ES-I3 (cell line): ENCODE results near the gene ART4.

Experiments
- H3K36me3 ChIP-seq: 2 replicates; pipeline ENCODE4 v1.6.1; 2013; ENCODE audit warnings: mild to moderate bottlenecking, low read length, control low read depth, moderate library complexity; ENCODE audit not compliant: insufficient read depth
- H3K4me1 ChIP-seq: 2 replicates; pipeline ENCODE4 v1.6.1; 2013; ENCODE audit warnings: mild to moderate bottlenecking, control low read depth, low read length; ENCODE audit not compliant: insufficient read depth
- H3K9ac ChIP-seq: 2 replicates; pipeline ENCODE4 v1.6.1; 2013; ENCODE audit warnings: low read depth, mild to moderate bottlenecking, low read length, moderate library complexity
- H3K9me3 ChIP-seq: 2 replicates; pipeline ENCODE4 v1.6.1; 2013; ENCODE audit warnings: mild to moderate bottlenecking, low read length, moderate library complexity; ENCODE audit not compliant: control insufficient read depth, insufficient read depth

The ART4 gene

DNA sequence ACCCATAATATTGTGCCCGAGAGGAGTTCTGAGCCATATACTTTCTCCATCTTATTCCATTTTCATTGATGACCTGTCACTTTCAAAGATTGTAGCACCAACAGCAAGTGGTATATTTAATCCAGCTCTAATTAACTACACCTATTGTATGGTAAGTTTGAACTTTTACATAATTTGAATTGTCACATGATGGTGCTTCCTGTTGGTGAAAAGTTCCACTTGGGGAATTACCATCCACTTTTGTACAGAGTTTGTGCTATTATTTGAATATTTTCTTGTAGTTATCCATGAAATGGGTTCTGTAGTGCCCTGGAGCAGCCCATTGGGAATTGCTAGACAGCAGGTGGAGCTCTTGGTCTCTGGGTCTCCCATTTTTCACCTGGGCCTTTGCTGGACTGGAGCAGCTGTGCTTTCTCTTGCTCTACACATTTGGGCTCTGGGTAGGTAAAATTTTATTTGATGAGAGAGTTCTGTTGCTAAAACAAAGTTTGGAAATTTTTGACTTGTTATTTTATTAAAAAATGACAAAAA lies 32.3 kb downstream of the ART4 start:
- no peaks in the 10 kb centered on the region for H3K9me3 ChIP-seq
- no peak overlapping the region for H3K9ac ChIP-seq

DNA sequence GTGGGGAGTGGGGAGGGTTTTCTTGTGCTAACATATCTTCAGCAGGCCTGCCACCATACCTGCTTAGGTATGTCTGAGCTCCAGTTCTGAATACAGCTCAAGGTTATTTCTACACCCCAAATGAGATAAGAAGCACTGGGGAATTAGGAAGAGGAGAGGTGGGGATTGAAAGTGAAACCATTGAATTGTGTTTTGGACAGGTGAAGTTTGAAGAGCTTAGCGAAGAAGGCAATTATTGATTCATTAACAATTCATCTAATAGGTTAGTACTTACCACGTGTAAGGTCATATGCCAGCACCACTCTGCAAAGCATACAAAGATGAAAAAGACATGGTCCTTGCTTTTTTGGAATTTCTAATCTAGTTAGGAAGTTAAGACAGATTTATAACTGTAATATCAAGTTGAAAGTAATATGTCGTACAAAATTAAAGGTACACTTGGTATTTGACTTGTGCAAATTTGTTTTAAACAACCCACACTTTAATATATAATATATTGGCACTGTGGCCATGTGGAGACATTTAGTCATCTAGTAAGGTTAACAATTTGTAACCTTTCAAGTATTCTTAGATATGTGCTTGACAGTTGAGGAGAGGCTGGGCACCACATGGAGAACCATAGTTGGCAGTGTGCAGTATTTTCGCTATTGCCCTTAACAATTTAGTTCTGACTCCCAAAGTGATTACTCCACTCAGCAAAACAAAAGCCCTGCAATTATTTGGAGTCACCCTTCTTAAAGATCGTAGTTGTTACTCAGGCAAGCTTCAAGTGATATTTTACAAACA lies 33.0 kb downstream of the ART4 start:
- H3K9ac ChIP-seq = no peak overlapping the region
- no peaks in the 10 kb centered on the region for H3K36me3 ChIP-seq
- H3K4me1 ChIP-seq = no peaks in the 10 kb centered on the region
- H3K9me3 ChIP-seq = no peaks in the 10 kb centered on the region

More for the DNA sequence above, 32.3 kb downstream of the ART4 start:
- no peaks in the 10 kb centered on the region for H3K4me1 ChIP-seq
- no peaks in the 10 kb centered on the region for H3K36me3 ChIP-seq

DNA sequence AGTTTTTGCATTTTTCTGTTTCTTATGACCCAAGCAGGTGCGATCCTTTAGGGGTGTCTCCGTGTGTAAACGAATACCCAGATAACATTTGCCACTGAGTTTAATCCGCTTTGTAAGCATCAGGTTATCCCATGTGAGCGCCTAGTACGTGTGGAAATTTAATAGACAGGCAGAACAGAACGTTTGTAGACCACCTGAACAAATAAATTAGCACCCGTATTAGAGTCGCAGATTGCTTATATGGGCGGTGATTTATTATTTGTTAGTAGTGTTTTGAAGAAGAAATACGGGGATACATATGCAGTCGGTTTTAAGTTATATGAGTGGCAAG lies 39.5 kb downstream of the ART4 start:
- Histone ChIP-seq H3K4me1 (no peaks in the 10 kb centered on the region), H3K9ac (peak overlapping the region; percentile 69), H3K36me3 (no peaks in the 10 kb centered on the region), H3K9me3 (no peaks in the 10 kb centered on the region)

DNA sequence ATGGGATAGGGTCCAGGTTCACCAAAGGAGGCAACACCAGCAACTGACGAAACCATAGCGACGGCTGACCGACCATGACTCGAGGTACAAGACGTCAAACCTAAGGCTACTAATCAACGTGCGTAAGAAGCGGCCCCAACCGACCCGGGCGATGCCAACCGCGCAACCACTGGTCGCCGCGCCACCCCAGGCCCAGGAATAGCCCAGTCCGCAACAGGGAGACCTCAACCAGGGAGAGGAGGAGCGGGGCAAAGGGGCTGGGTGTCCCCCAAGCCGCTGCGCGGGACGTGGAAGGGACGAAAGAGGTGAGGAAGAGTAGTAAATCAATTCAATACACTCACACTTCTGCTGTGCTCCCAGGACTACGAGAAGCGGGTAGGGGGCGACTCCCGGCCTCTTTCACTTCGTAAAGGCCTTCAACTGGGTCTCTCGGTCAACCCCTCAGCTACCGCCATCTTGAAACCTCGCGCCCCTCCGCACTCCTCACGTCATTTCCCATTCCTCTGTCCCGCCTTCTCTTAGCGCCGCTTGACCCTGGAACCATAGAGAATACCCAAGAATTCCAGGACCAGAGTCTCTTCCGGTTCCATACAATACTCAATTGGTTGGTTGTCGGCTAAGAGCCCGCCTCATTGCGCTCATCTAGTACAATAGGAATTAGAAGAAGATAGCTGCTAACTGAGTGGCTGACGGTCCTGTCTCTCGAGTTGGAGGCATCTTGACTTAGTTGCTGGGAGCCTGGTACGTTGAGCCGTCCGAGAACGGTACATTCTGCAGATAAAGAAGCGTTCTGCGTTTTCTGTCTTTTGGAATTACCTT lies 40.1 kb downstream of the ART4 start, which contains the start of the genes C12orf60 and WBP11:
TSS of gene C12orf60 (plus strand) at position 660 of the 819 bp plus-strand sequence. CDS start 19,266 bp downstream, outside the sequence.
TSS of gene WBP11 (minus strand) at position 468 of the 819 bp plus-strand sequence. CDS start 2,095 bp downstream, outside the sequence.
- Histone ChIP-seq H3K36me3 (peaks cover 3% of the 10 kb centered on the region), H3K4me1 (no peaks in the 10 kb centered on the region), H3K9me3 (no peaks in the 10 kb centered on the region), H3K9ac (peak within 1 kb of the TSS; percentile 69)

DNA sequence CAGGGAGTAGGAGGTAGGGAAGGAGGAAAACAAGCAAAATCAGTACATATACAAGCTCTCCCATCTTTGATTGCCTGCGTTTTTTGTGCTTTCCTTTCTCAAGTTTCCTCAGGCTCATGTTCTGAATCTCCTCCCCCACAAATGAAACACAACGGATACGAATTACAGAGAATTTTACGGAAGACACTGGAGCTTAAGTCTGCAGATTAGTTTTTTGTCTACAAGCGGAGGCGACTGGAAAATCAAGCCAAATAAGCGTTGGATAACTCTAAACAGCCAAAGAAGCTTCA lies 40.7 kb downstream of the ART4 start:
- peaks cover 5% of the 10 kb centered on the region for H3K36me3 ChIP-seq
- no peaks in the 10 kb centered on the region for H3K9me3 ChIP-seq
- H3K9ac ChIP-seq = peak overlapping the region; percentile 69
- H3K4me1 ChIP-seq = no peaks in the 10 kb centered on the region

DNA sequence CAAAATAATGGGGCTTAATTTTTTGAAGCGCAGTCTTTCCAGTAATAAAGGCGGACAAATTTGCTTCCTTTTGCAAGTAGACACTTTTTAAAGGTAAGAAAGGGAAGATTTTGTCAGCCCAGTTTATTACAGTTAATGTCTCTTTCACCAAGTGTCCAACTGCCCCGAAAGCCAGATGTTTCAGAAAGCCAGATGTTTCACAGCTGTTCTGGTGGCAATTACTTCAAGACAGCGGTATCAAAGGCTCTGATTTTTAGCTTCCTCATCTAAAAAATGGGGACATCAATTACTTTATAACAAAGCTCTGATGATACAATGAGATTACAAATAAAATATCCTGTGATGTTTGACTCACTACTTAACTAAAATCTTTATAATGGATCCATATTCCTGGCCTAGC lies 41.1 kb downstream of the ART4 start:
- no peaks in the 10 kb centered on the region for H3K9me3 ChIP-seq
- peak overlapping the region; percentile 69 for H3K9ac ChIP-seq
- H3K36me3 ChIP-seq = peaks cover 5% of the 10 kb centered on the region
- no peaks in the 10 kb centered on the region for H3K4me1 ChIP-seq

DNA sequence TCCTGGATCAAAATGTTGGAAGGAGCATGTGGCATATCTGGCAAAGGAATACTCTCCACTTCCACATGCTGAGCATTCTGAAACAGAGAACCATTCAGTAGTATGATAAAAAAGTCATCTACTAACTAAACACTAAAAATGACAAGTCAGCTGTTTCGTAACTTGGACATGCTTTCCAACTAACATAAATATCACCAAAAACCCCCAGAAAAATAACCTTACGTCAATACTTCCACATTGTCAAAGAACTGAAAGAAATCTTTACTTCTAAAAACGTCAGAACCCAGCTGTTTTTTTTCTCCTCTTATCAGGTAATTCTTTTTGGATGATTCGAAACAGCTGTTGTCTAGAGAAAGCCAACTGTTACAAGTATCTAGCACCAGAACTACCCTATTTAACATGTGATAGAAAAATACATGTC lies 48.3 kb downstream of the ART4 start:
- Histone ChIP-seq H3K9ac (no peak overlapping the region), H3K9me3 (no peaks in the 10 kb centered on the region), H3K4me1 (no peaks in the 10 kb centered on the region), H3K36me3 (peaks cover 30% of the 10 kb centered on the region)

DNA sequence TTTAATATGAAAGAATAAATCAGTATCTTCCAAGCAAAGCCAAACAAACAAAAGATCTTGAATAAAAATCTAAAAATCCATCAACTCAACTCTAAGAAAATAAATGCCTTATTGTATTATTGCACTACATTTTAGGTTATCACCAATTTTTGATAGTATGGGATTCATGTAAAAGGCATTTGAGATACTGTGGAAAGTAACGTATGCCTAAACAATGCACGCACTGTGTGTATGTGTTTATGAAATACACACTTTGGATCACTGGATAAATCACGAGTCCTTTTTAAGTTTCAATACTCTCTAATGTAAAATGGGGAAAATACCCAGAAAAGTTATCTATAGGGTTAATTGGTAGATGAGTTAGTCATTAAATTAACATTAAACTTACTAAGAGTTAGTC lies 57.8 kb downstream of the ART4 start:
- no peak overlapping the region for H3K9ac ChIP-seq
- peaks cover 21% of the 10 kb centered on the region for H3K36me3 ChIP-seq
- no peaks in the 10 kb centered on the region for H3K9me3 ChIP-seq
- H3K4me1 ChIP-seq = no peaks in the 10 kb centered on the region

DNA sequence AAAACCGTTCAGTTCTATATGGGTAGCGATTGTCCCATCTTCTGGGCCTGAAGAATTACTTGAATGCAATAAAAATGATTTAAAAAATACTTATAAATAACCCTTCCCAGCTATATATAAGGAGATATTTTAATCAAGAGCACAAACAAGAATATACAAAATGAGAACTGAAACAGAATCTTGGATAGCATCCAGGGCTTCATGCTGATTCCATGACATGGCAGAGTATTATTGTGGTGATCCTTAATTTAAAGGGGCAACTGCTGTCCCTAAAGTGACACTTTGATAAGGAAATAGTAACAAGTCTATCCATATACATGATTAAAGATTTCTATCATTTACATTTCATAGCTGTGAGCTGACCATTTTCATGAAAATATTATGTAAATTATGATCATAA lies 58.9 kb downstream of the ART4 start:
- H3K36me3 ChIP-seq = peaks cover 13% of the 10 kb centered on the region

DNA sequence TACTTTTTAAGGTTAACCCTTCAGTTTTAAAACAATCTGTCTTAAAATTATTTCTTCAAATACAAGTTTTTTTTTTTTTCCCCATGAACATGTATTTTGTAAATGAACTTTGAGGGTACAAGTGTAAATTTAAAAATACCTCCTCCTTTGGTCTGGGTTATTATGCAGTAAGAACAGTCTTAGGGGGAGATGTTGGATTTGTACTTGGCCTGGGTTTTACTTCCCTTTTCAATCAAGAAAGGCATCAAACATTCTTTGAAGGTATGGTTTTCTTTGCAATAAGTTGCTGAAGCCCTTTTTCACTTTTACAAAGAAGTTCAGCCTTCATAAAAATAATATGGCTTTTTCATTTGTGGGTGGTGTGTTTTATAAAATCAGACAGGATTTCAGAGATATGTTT lies 60.6 kb downstream of the ART4 start:
- peaks cover under 1% of the 10 kb centered on the region; the same call in 1 of the 2 replicates for H3K4me1 ChIP-seq

More for the DNA sequence above, 58.9 kb downstream of the ART4 start:
- Histone ChIP-seq H3K9me3 (no peaks in the 10 kb centered on the region), H3K4me1 (no peaks in the 10 kb centered on the region), H3K9ac (no peak overlapping the region)

DNA sequence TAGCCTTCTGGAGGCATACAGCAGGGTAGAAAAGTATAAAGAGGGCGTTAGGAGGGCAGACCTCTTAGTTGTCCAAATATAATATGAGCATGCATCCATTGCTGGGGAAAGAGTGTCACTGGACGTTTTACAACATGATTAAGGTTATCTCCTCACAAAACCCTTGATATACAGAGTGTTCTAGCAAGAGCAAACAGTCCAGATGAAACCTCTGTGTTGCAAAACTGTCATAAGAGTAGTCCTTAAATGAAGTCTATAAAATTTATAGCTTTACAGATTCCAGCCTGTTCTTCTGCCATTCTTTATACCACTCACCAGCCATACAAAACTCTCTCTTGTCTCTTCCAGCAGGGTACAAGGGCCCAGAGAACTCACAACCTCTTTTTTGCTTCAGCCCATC lies 61.8 kb downstream of the ART4 start:
- Histone ChIP-seq H3K36me3 (peaks cover under 1% of the 10 kb centered on the region; the same call in 1 of the 2 replicates), H3K9me3 (no peaks in the 10 kb centered on the region), H3K4me1 (peaks cover 9% of the 10 kb centered on the region), H3K9ac (no peak overlapping the region)

More for the DNA sequence above, 60.6 kb downstream of the ART4 start:
- no peaks in the 10 kb centered on the region for H3K9me3 ChIP-seq
- H3K9ac ChIP-seq = no peak overlapping the region
- peaks cover 7% of the 10 kb centered on the region for H3K36me3 ChIP-seq

DNA sequence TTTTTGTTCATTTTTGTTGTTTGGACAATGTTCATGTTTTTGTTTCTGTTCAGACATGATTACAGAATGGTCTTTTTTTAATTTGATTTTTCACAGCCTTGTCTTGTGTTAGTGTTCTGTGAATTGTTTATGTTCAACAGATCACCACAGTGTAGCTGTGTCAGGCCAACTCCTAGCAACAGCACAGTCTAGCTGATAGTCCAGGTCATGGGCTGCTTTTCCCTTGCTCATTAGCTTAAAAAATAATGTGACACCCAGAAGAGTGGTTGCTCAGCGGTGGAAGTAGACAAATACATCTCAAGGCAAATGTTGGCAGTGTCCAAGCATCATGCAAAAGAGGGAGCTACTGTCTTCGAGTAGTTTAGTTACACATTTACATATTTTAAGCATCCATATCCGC lies 62.5 kb downstream of the ART4 start:
- Histone ChIP-seq H3K4me1 (peaks cover 9% of the 10 kb centered on the region), H3K9ac (no peak overlapping the region), H3K9me3 (no peaks in the 10 kb centered on the region), H3K36me3 (no peaks in the 10 kb centered on the region)

DNA sequence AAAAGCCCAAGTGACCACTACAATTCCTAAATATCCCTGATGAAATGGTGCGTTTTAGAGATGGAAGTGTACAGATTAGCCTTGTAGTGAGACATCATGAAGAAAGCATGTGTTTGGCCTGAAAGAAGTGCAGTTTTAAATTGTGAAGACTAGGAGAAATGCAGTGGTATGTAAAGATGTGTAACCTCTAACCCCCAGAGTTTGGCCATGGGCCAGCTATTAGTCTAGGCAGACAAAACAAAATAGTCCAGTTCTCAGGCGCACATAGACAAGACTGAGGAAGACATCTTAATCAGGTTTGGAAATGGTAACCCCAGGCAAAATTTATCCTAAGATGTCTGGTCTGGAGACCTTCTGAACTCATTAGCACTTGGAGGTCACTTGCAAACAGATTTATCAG lies 63.5 kb downstream of the ART4 start:
- H3K36me3 ChIP-seq = no peaks in the 10 kb centered on the region
- no peak overlapping the region for H3K9ac ChIP-seq
- no peaks in the 10 kb centered on the region for H3K9me3 ChIP-seq
- H3K4me1 ChIP-seq = peaks cover 9% of the 10 kb centered on the region

DNA sequence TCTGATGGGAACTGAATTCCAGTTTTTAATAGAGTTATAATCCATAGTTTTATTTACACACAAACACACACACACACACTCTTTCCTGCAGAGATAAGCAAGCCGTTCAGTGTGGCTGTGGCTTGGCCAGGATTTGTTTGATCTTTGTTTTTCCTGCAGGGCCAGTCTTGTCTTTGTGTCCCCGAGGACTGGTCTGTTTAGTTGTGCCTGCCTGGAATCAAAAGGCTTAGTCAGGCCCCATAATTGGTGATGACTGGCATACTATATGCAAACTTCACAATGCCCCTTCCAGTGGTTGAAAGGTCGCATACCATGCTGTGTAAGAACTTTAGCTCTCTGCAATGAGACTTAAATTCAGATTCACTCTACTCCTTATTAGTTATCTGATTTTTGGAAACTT lies 66.1 kb downstream of the ART4 start:
- peaks cover 9% of the 10 kb centered on the region for H3K4me1 ChIP-seq
- H3K9ac ChIP-seq = no peak overlapping the region
- H3K9me3 ChIP-seq = no peaks in the 10 kb centered on the region
- no peaks in the 10 kb centered on the region for H3K36me3 ChIP-seq
